Brain microvascular endothelial cell (primary cell): Measurements from ENCODE around the gene ANGPTL4.
"Not testable (repeated sequence)": the region's sequence is repeated elsewhere in the genome, so short reads cannot be mapped to it uniquely, and the experiment has no call there.

Experiments
- DNase-seq: peaks from one replicate; pipeline ENCODE4 v3.0.0-alpha.2; 2020
- H3K27ac ChIP-seq: fragments of 250-450 bp; sonication (Bioruptor Pico); 2 replicates; pipeline ENCODE4 v1.5.1; 2020; ENCODE audit warnings: mild to moderate bottlenecking, moderate library complexity
- H3K27me3 ChIP-seq: fragments of 250-450 bp; sonication (Bioruptor Pico); replicated peaks from 2 replicates; pipeline ENCODE4 v1.5.1; 2020; ENCODE audit warnings: mild to moderate bottlenecking
- H3K36me3 ChIP-seq: fragments of 250-450 bp; sonication (Bioruptor Pico); replicated peaks from 2 replicates; pipeline ENCODE4 v1.5.1; 2020; ENCODE audit warnings: mild to moderate bottlenecking
- H3K4me3 ChIP-seq: 2 replicates; pipeline ENCODE4 v1.5.1; 2011; ENCODE audit warnings: low read depth, mild to moderate bottlenecking, control low read depth, low read length, moderate library complexity
- CTCF ChIP-seq: IDR thresholded peaks from 2 replicates; pipeline ENCODE4 v1.5.1; 2011; ENCODE audit warnings: low read depth, mild to moderate bottlenecking, moderate library complexity, low read length, control low read depth, inconsistent platforms; ENCODE audit errors: missing control alignments
- in situ Hi-C: cut with HindIII; loops from 2 replicates; pipeline ENCODE4 v1.10.0; 2017; ENCODE audit warnings: low sequenced_read_pairs, low pct_ligation_motif_present

ANGPTL4 gene

DNA sequence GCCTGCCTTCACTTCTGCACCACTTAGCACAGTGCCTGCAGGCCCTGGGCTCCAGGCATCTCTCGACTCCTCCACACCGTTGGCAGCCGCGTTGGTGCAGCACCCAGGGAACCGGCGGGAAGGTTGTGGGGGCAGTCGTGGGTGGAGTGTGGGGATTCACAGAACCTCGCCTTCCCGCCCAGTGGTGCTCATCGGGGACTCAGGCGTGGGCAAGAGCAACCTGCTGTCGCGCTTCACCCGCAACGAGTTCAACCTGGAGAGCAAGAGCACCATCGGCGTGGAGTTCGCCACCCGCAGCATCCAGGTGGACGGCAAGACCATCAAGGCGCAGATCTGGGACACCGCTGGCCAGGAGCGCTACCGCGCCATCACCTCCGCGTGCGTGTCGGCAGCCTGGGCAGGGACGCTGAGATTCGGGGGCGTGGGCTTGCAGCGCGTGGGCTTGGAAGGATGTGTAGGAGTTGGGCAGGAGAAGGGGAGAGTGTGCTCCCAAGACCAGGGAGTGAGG lies 35.8 kb downstream of the ANGPTL4 start:
- Histone ChIP-seq H3K27me3 (no peaks in the 10 kb centered on the region), H3K36me3 (peaks cover 27% of the 10 kb centered on the region), H3K27ac (no peak overlapping the region), H3K4me3 (no peak overlapping the region)
- no peak for DNase-seq
- in situ Hi-C loops = no loop called here
- no peak for TF ChIP-seq CTCF

DNA sequence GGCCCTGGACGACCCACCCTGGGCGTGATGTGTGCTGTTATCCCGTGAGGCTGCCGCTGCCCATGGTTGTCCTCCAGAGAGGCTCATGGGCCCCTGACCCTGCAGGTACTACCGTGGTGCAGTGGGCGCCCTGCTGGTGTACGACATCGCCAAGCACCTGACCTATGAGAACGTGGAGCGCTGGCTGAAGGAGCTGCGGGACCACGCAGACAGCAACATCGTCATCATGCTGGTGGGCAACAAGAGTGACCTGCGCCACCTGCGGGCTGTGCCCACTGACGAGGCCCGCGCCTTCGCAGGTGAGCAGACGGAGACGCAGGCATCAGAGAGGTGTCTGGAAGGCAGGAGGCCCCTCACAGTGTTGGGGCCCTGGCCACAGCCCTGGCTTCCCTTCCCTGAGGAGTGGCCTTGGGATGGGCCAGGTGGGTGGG lies 38.0 kb downstream of the ANGPTL4 start:
- H3K27me3 ChIP-seq = no peaks in the 10 kb centered on the region

GRCh38 chr19:8403098-8403819 lies 39.3 kb downstream of the ANGPTL4 start:
- Histone ChIP-seq H3K36me3 (peaks cover 35% of the 10 kb centered on the region), H3K4me3 (no peak overlapping the region), H3K27me3 (no peaks in the 10 kb centered on the region), H3K27ac (no peak overlapping the region)
- in situ Hi-C loops = no loop called here
- no peak for TF ChIP-seq CTCF
- no peak for DNase-seq

More for the DNA sequence above, 38.0 kb downstream of the ANGPTL4 start:
- Histone ChIP-seq H3K27ac (no peak overlapping the region), H3K36me3 (peaks cover 35% of the 10 kb centered on the region), H3K4me3 (no peak overlapping the region)
- in situ Hi-C loops = no loop called here
- TF ChIP-seq CTCF = no peak
- no peak for DNase-seq

GRCh38 chr19:8403820-8404109 lies 39.8 kb downstream of the ANGPTL4 start:
- DNase-seq = no peak
- H3K4me3 ChIP-seq = no peak overlapping the region
- TF ChIP-seq CTCF = no peak
- peaks cover 35% of the 10 kb centered on the region for H3K36me3 ChIP-seq
- in situ Hi-C loops = no loop called here
- H3K27ac ChIP-seq = no peak overlapping the region
- H3K27me3 ChIP-seq = no peaks in the 10 kb centered on the region

DNA sequence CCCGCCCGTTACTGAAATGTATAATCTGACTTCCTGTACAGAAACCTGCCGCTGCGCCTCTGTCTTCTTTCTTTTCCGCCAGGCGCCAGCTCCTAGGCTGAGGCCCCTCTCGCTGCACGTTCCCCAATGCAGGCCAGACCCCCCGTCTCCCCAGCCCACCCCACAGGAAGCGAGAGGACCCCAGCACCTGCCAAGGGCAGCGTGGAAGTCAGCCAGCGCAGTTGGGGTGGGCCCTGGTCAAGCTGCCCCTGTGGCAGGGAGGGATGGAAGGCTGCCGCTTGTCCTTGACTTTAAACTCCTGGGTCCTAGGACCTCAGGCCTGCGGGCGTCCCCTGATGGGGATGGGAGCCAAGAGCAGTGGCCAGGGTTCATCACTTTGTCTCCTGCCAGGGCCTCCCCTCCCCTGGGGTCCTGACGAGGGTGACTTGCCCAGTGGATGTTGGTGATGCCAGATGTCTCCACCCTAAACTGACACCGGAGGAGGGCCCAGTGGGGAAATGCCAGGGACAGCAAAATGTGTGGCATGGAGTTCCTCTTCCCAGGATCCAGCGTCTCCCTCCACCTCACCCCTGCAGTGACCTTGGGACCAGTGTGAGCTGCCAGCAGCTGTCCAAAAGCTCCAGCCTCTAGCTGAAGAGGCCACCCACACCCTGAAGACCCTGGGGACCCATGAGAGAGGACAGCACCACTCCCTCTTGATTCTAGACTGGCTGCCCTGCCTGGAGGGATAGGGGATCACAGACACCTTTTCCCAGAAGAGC lies 40.6 kb downstream of the ANGPTL4 start:
- Histone ChIP-seq H3K4me3 (no peak overlapping the region), H3K27me3 (no peaks in the 10 kb centered on the region), H3K36me3 (peaks cover 33% of the 10 kb centered on the region), H3K27ac (no peak overlapping the region)
- no peak for DNase-seq
- in situ Hi-C loops = no loop called here
- TF ChIP-seq CTCF = no peak

DNA sequence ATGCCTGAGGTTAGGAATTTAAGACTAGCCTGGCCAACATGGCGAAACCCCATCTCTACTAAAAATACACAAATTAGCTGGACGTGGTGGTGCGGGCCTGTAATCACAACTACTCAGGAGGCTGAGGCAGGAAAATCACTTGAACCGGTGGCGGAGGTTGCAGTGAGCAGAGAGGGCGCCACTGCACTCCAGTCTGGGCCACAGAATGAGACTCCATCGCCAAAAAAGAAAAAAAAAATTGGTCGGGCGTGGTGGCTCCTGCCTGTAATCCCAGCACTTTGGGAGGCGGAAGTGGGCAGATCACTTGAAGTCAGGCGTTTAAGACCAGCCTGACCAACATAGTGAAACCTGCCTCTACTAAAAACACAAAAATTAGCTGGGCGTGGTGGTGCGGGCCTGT lies 46.8 kb downstream of the ANGPTL4 start:
- DNase-seq, H3K36me3 ChIP-seq, H3K4me3 ChIP-seq, H3K27me3 ChIP-seq, in situ Hi-C loops, H3K27ac ChIP-seq: not testable (repeated sequence)
